K562 (cell line): ENCODE data around the gene MXI1. TPM values are rescaled to one million over a fixed set of nuclear protein-coding genes. Genes with fewer than 3 reads are reported as not detected.
A peak's percentile ranks its signal among the peaks of the same experiment; 100 is the strongest.

ENCODE experiments used
- E4F1 ChIP-seq: fragments of 250-450 bp; sonication (Bioruptor Pico); IDR thresholded peaks from 2 replicates; pipeline ENCODE4 v1.5.0; 2021; ENCODE audit warnings: mild to moderate bottlenecking, borderline replicate concordance
- FOSL1 ChIP-seq: fragments of 200-800 bp; sonication (Bioruptor generic); conservative IDR thresholded peaks from 2 replicates; pipeline ENCODE4 v1.6.1; 2016; ENCODE audit warnings: missing genetic modification characterization, missing compliant biosample characterization
- FOXK2 ChIP-seq, 2 experiments: fragments of 450-650 bp; IDR thresholded peaks in 1 of 2; conservative IDR thresholded peaks in 1 of 2; 2 replicates each; pipeline ENCODE4 v1.6.1; 2016; ENCODE audit warnings: low read depth in 2 of 2, mild to moderate bottlenecking in 1 of 2
- HNRNPLL ChIP-seq: fragments of 200-400 bp; formaldehyde crosslinking; IDR thresholded peaks from 2 replicates; pipeline ENCODE4 v1.6.1; 2017; ENCODE audit warnings: low read length, low read depth, mild to moderate bottlenecking; ENCODE audit not compliant: poor library complexity, severe bottlenecking
- NFIX ChIP-seq: fragments of 250-450 bp; sonication (Bioruptor Pico); IDR thresholded peaks from 2 replicates; pipeline ENCODE4 v1.4.0; 2020; ENCODE audit warnings: low read depth, mild to moderate bottlenecking, moderate library complexity
- NR4A1 ChIP-seq, 2 experiments: fragments of 250-450 bp in 1 of 2; fragments of 450-650 bp in 1 of 2; sonication (Bioruptor Pico) in 1 of 2; IDR thresholded peaks; 2 replicates each; pipeline versions ENCODE4 v1.4.0 to v1.6.1; 2016 to 2020; ENCODE audit warnings: mild to moderate bottlenecking in 2 of 2, missing compliant biosample characterization in 1 of 2, missing genetic modification characterization in 1 of 2, moderate library complexity in 1 of 2
- PCBP1 ChIP-seq: fragments of 200-400 bp; formaldehyde crosslinking; IDR thresholded peaks from 2 replicates; pipeline ENCODE4 v1.6.1; 2018; ENCODE audit warnings: mild to moderate bottlenecking, low read depth, low read length; ENCODE audit not compliant: poor library complexity, severe bottlenecking
- PRDM10 ChIP-seq: fragments of 450-650 bp; IDR thresholded peaks from 2 replicates; pipeline ENCODE4 v1.6.1; 2018; ENCODE audit not compliant: partially characterized antibody
- RBM22 ChIP-seq: fragments of 200-400 bp; formaldehyde crosslinking; IDR thresholded peaks from 2 replicates; pipeline ENCODE4 v1.6.1; 2018; ENCODE audit warnings: low read length, low read depth; ENCODE audit not compliant: poor library complexity, severe bottlenecking
- RCOR1 ChIP-seq, 2 experiments: IDR thresholded peaks; 2 replicates each; pipeline ENCODE4 v1.6.1; 2012; ENCODE audit warnings: low read depth in 2 of 2, low read length in 2 of 2, borderline replicate concordance in 1 of 2, improper control_type of control experiment in 1 of 2
- RNF219 ChIP-seq: fragments of 250-450 bp; sonication (Bioruptor Pico); IDR thresholded peaks from 2 replicates; pipeline ENCODE4 v1.5.0; 2022; ENCODE audit warnings: mild to moderate bottlenecking
- THRB ChIP-seq: fragments of 450-650 bp; formaldehyde crosslinking; conservative IDR thresholded peaks from 2 replicates; pipeline ENCODE4 v1.4.0; 2022; ENCODE audit warnings: mild to moderate bottlenecking, missing genetic modification characterization
- ZNF133 ChIP-seq: fragments of 250-450 bp; sonication (Bioruptor Pico); IDR thresholded peaks from 2 replicates; pipeline ENCODE4 v1.4.0; 2020; ENCODE audit warnings: mild to moderate bottlenecking
- ZNF146 ChIP-seq: IDR thresholded peaks from one replicate; pipeline ENCODE4 v1.6.1; 2018; ENCODE audit warnings: missing compliant biosample characterization; ENCODE audit not compliant: unreplicated experiment
- ZNF740 ChIP-seq, 3 experiments: fragments of 200-800 bp in 1 of 3; sonication (Bioruptor generic) in 1 of 3; sonication (generic) in 1 of 3; formaldehyde crosslinking in 1 of 3; IDR thresholded peaks; 2 replicates each; pipeline versions ENCODE4 v1.6.1 to v1.8.0; 2016 to 2022; ENCODE audit warnings: mild to moderate bottlenecking in 2 of 3, missing compliant biosample characterization in 2 of 3, missing genetic modification characterization in 2 of 3, missing genetic modification reagents in 1 of 3
- ZSCAN29 ChIP-seq: fragments of 450-650 bp; IDR thresholded peaks from 2 replicates; pipeline ENCODE4 v1.6.1; 2017
- polyA plus RNA-seq, 8 experiments: library from polyadenylated mRNA; depleted of rRNA in 4 of 8; stranded (reverse) in 5 of 8; unstranded in 3 of 8; fragments of >200 nt; fragmentation: Nextera tagmentation in 2 of 8; fragmentation: Illumina TruSeq in 1 of 8; extraction: Ambion mirVana in 2 of 8; extraction: Trizol in 1 of 8; gene quantifications; 2 replicates each; pipeline versions ENCODE4 v1.2.1 to v1.2.3, GENCODE V29; 2011 to 2014; ENCODE audit warnings: inconsistent platforms in 1 of 8, missing spikeins in 1 of 8
- total RNA-seq, 7 experiments: library from RNA; depleted of rRNA in 6 of 7; stranded (reverse); fragments of >200 nt in 6 of 7; fragmentation: Illumina TruSeq in 2 of 7; extraction: Trizol in 2 of 7; gene quantifications; 2 replicates each; pipeline versions ENCODE4 v1.2.1 to v1.2.3, GENCODE V29; 2011 to 2021; ENCODE audit warnings: low replicate concordance in 1 of 7

The MXI1 gene
- total and polyA plus RNA-seq, 9 of the 15 experiments (the other 6 are each of a cell fraction or from before 2014, with no cell fraction given), result 9.1 to 23.7 (median 14.8) TPM

GRCh38 chr10:110226543-110226925 is 19.1 kb downstream of the MXI1 start (continued):
- TF ChIP-seq FOXK2 (conservative IDR thresholded peaks at IDR 0.05 in 1 of 2, IDR thresholded peaks at IDR 0.05 in 1 of 2; ENCODE audit: low read depth in 2 of 2), result no peak
- no peak for TF ChIP-seq NFIX (CRISPR knock-in tag)
- TF ChIP-seq PCBP1, result peak; percentile 22
- TF ChIP-seq FOSL1 (tag), result no peak
- no peak for TF ChIP-seq RNF219 (CRISPR knock-in tag)
- no peak for TF ChIP-seq NR4A1 (CRISPR knock-in tag; IDR thresholded peaks at IDR 0.05)
- TF ChIP-seq NR4A1 (tag; IDR thresholded peaks at IDR 0.05), result no peak
- TF ChIP-seq ZNF740 (CRISPR knock-in tag; IDR thresholded peaks at IDR 0.05), result no peak
- TF ChIP-seq ZNF740 (tag; IDR thresholded peaks at IDR 0.05), result 0 out of 4 replicates have a peak, but pooled peaks of 1 of the 2 experiments have one; percentile 41
- no peak for TF ChIP-seq RCOR1 (IDR thresholded peaks at IDR 0.05; ENCODE audit: borderline replicate concordance in 1 of 2, low read depth in 2 of 2, low read length in 2 of 2)
- TF ChIP-seq ZNF133 (CRISPR knock-in tag), result no peak
- TF ChIP-seq ZNF146 (CRISPR knock-in tag), result no peak
- TF ChIP-seq HNRNPLL, result no peak
- no peak for TF ChIP-seq THRB (CRISPR knock-in tag)
- TF ChIP-seq E4F1, result no peak
- no peak for TF ChIP-seq ZSCAN29
- TF ChIP-seq PRDM10, result no peak
- TF ChIP-seq RBM22, result no peak
